Esophagus (tissue), 2 donors: ENCODE data around the gene ZMAT3. TPM values are rescaled to one million over a fixed set of nuclear protein-coding genes. Genes with fewer than 3 reads are reported as not detected.
"Not testable (repeated sequence)": the region's sequence is repeated elsewhere in the genome, so short reads cannot be mapped to it uniquely, and the experiment has no call there.

Source experiments
- H3K27ac ChIP-seq, 2 donors: one replicate each; pipeline ENCODE4 v1.5.1; 2013; ENCODE audit warnings: low read depth in 2 of 2, mild to moderate bottlenecking in 2 of 2, inconsistent platforms in 1 of 2, low read length in 1 of 2, moderate library complexity in 1 of 2
- H3K27me3 ChIP-seq, 2 donors: one replicate each; pipeline ENCODE4 v1.6.1; 2013; ENCODE audit warnings: low read length in 2 of 2, control low read depth in 1 of 2, mild to moderate bottlenecking in 1 of 2; ENCODE audit not compliant: insufficient read depth in 2 of 2, control insufficient read depth in 1 of 2
- H3K36me3 ChIP-seq, 2 donors: one replicate each; pipeline ENCODE4 v1.6.1; 2013; ENCODE audit warnings: low read length in 1 of 2; ENCODE audit not compliant: control insufficient read depth in 2 of 2, insufficient read depth in 2 of 2
- H3K4me1 ChIP-seq, 2 donors: one replicate each; pipeline ENCODE4 v1.6.1; 2013; ENCODE audit warnings: low read length in 1 of 2; ENCODE audit not compliant: control insufficient read depth in 2 of 2, insufficient read depth in 2 of 2
- H3K4me3 ChIP-seq, 2 donors: one replicate each; pipeline ENCODE4 v1.5.1; 2013; ENCODE audit warnings: low read length in 2 of 2, mild to moderate bottlenecking in 2 of 2, low read depth in 1 of 2, moderate library complexity in 1 of 2
- H3K9me3 ChIP-seq, 2 donors: one replicate each; pipeline ENCODE4 v1.6.1; 2013; ENCODE audit warnings: mild to moderate bottlenecking in 2 of 2, low read depth in 1 of 2, low read length in 1 of 2, moderate library complexity in 1 of 2; ENCODE audit not compliant: control insufficient read depth in 2 of 2, insufficient read depth in 1 of 2
- WGBS, 2 donors: extraction: QIAGEN DNeasy Blood & Tissue Kit; methylation state at CpG; one replicate each; pipeline ENCODE4 v1.1.7; 2013; 5-methylcytosine and 5-hydroxymethylcytosine counted together
- polyA plus RNA-seq, 2 donors: library from polyadenylated mRNA; stranded (reverse); fragments of 200-250 nt; gene quantifications; one replicate each; pipeline ENCODE4 v1.2.3, GENCODE V29; 2013
- donor health status: healthy with polysubstance abuse.
- donor health status: Bipolar disorder and iron deficiency.

The ZMAT3 gene
- polyA plus RNA-seq, 2 donors = 1.1 to 1.7 TPM

DNA sequence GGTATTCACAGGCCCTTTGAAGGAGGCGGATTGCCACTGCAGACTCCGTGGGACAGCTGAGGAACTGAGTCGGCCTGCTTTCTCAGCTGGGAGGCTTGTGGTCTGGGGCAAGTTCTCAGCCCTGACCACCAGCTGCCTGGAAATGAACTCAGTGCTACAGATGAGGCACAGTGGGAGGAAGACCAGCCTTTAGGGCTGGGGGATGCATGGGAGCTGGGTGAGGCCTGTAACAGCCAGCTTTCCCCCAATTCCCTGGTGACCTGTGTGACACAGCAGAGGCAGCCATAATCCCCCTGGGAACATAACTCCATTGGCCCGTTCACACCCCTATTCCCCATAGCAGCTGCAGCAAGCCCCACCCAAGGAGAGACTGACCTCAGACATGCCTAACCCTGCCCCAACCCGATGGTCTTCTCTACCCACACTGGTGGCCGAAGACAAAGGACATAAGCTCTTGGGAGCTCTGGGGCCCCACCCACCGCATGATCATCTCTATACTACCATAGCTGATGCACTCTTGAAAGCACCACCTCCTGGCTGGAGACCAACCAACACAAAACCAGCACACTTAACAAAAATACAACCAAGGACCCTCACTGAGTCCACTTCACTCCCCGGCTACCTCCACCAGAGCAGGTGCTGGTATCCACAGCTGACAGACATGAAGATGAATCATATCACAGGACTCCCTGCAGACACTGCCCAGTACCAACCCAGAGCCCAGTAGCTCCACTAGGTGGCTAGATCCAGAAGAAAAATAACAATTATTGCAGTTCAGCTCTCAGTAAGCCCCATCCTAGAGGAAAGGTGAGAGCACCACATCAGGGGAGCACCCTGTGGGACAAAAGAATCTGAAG, 24.9 kb downstream of the ZMAT3 start:
- H3K27ac ChIP-seq = no peak overlapping the region
- H3K4me3 ChIP-seq = no peak overlapping the region
- no peaks in the 10 kb centered on the region for H3K4me1 ChIP-seq
- no peaks in the 10 kb centered on the region for H3K36me3 ChIP-seq
- 86 to 90% methylated on average over 8 of the region's 8 CpGs for WGBS, 2 donors
- no peaks in the 10 kb centered on the region for H3K27me3 ChIP-seq
- H3K9me3 ChIP-seq = no peaks in the 10 kb centered on the region

DNA sequence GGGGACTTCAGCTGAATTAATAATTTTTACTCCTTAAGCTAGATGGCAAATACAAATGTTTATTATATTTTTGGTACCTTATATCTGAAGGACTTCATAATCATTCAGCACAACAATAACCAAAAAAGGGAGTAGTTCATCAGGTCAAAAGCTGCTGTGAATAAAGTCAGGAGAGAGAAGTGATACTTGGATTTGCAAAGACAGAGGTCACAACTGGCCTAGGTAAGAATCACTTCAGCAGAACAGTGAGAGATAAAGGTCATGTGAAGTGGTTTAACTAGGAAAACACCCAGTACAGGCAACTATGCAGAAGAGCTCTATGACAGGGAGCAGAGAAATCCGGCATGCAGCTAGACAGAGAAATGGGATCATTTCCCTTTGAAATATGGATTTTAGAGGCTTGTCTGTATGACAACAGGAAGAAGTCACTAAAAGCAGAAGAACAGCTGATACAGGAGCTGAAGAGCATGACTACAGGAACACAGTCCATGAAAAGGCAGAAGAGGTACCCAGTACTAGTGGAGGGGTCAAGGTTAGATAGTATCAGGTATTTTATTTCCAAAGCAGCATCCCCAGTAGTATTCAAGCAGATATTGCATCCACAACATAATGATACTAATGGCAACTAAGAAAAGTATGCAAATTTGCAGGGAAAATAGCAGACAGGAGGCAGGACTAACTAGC, 25.7 kb downstream of the ZMAT3 start:
- no peaks in the 10 kb centered on the region for H3K4me1 ChIP-seq
- H3K36me3 ChIP-seq = no peaks in the 10 kb centered on the region
- WGBS, 2 donors = 78 to 81% methylated on average over 1 of the region's 1 CpG
- no peak overlapping the region for H3K27ac ChIP-seq
- no peaks in the 10 kb centered on the region for H3K27me3 ChIP-seq
- no peaks in the 10 kb centered on the region for H3K9me3 ChIP-seq
- H3K4me3 ChIP-seq = no peak overlapping the region

DNA sequence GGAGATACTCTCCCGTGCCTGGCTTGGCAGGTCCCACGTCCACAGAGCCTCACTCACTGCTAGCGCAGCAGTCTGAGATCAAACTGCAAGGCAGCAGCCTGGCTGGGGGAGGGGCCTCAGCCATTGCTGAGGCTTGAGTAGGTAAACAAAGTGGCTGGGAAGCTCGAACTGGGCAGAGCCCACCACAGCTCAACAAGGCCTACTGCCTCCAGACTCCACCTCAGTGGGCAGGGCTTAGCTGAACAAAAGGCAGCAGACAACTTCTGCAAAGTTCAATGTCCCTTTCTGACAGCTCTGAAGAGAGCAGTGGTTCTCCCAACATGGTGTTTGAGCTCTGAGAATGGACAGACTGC, 32.7 kb downstream of the ZMAT3 start:
- not testable (repeated sequence) for H3K4me3 ChIP-seq, H3K36me3 ChIP-seq, H3K9me3 ChIP-seq, H3K4me1 ChIP-seq, H3K27ac ChIP-seq, H3K27me3 ChIP-seq
- 72 to 74% methylated on average over 4 of the region's 4 CpGs for WGBS, 2 donors

DNA sequence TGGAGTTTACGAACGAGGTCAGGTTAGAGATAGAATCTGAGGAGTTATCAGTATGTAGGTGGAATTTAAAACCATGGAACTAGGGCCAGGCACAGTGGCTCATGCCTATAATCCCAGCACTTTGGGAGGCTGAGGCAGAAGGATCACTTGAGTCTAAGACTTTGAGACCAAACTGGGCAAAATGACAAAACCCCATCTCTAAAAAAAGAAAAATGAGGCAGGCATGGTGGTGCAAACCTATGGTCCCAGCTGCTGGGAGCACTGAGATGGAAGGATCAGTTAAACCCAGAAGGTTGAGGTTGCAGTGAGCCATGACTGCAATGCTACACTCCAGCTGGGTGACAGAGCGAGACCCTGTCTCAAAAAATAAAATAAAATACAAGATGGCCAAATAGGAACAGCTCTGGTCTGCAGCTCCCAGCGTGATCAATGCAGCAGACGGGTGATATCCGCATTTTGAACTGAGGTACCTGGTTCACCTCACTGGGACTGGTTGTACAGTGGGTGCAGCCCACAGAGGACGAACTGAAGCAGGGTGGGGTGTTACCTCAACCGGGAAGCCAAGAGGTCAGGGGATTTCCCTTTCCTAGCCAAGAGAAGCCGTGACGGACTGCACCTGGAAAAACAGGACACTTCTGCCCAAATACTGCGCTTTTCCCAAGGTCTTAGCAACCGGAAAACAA, 33.3 kb downstream of the ZMAT3 start:
- no peaks in the 10 kb centered on the region for H3K9me3 ChIP-seq
- H3K36me3 ChIP-seq = no peaks in the 10 kb centered on the region
- WGBS, 2 donors = 88 to 89% methylated on average over 12 of the region's 12 CpGs
- peaks cover 0 to 8% of the 10 kb centered on the region in 2 donors for H3K4me1 ChIP-seq
- H3K4me3 ChIP-seq = no peak overlapping the region
- H3K27ac ChIP-seq = no peak overlapping the region
- H3K27me3 ChIP-seq = no peaks in the 10 kb centered on the region

DNA sequence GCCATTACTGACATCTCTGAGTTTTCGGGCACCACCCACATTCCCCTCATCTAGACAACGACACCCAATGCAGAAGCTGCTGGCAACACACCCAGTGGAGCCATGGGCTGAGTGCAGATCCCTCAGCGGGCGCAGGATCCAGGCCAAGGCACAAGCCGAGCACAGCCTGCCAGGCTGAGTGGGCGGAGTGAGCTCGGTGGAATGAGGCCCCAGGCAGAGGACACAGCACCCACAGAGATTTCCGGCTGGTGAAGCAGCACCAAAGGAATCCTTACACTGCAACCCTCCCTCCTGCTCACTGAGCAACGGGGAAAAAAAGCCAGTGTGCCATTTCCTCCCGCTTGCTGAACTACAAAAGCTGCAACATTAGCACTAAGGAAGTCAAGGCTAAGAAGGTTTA, 34.3 kb downstream of the ZMAT3 start:
- Histone ChIP-seq H3K27ac (peak overlapping the region; percentile 14 to 33), H3K27me3 (no peaks in the 10 kb centered on the region), H3K4me1 (peaks cover 0 to 8% of the 10 kb centered on the region in 2 donors), H3K9me3 (no peaks in the 10 kb centered on the region), H3K36me3 (no peaks in the 10 kb centered on the region), H3K4me3 (no peak overlapping the region)
- 35 to 52% methylated on average over 10 of the region's 10 CpGs for WGBS, 2 donors

DNA sequence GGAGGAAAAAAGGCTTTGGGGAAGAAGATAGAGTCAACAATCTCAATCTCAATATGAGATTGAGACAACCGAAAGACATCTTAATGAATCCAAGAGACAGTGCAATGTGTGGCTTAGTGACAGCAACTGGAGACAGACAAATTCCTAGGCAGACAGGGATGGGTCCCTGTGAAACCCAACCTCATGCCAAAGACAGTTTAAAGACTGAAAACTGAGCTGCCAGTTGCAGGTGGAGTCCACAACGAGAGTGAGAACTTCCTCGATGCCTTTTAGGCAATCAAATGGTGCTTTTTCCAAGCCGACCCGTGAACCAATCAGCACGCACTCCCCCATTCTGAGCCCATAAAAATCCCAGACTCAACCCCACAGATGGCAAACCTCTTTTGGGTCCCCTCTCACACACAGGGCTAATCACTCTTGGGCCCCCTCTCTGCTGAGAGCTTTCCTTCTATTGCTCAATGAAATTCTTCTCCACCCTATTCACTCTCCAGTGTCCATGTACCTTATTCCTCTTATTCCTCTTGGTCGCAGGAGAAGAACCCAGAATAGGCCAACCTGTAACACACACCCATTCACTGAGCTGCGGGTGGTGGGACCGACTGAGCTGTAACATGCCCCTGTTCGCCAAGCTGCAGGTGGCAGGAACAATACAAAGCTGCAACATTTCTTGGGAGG, 34.8 kb downstream of the ZMAT3 start:
- H3K9me3 ChIP-seq = no peaks in the 10 kb centered on the region
- WGBS, 2 donors = 73 to 84% methylated on average over 10 of the region's 10 CpGs
- H3K27ac ChIP-seq = peak overlapping the region in 1 of 2 donors; percentile 33
- no peaks in the 10 kb centered on the region for H3K36me3 ChIP-seq
- no peaks in the 10 kb centered on the region for H3K27me3 ChIP-seq
- H3K4me1 ChIP-seq = peaks cover 0 to 8% of the 10 kb centered on the region in 2 donors
- H3K4me3 ChIP-seq = no peak overlapping the region

DNA sequence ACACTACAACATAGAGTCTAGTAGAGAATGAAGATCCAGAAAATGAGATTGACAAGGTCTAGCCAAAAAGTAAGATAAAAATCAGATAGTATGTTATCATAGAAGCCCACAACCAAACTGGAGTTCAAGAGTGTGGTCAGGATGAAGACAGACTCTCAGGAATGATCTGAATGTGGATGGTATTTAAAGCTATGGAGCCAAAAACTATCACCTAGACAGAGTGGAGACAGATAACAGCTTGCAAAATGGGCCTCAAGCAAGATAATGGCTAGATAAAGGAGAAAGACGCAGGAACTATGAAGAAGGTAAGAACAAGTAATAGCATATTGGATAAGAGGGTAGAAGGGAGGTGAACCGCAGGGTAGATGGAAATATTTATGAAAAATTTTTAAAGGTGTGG, 35.4 kb downstream of the ZMAT3 start:
- H3K4me3 ChIP-seq = no peak overlapping the region
- WGBS, 2 donors = 97 to 100% methylated on average over 2 of the region's 2 CpGs

DNA sequence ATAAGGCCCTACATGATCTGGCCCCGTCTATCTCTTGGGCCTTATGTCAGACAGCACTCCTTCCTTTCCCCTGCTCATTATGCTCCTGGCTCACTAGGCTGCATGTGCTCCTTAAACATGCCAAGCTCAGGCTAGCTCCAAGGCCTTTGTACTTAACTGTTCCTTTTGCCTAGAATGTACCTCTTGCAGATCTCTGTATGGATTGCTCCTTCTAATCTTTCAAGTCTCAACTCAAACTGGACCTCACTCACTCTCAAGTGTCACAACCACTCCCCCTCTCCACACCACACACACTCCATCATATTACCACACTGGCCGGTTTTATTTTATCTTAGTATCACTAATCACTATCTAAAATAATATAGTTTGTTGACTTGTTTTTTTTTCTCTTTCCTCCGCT, 36.4 kb downstream of the ZMAT3 start:
- Histone ChIP-seq H3K9me3 (no peaks in the 10 kb centered on the region), H3K27ac (no peak overlapping the region), H3K36me3 (no peaks in the 10 kb centered on the region), H3K27me3 (no peaks in the 10 kb centered on the region), H3K4me1 (peaks cover 0 to 8% of the 10 kb centered on the region in 2 donors), H3K4me3 (no peak overlapping the region)
- WGBS, 2 donors = 79 to 89% methylated on average over 3 of the region's 3 CpGs

More for the DNA sequence above, 35.4 kb downstream of the ZMAT3 start:
- Histone ChIP-seq H3K4me1 (peaks cover 0 to 8% of the 10 kb centered on the region in 2 donors), H3K9me3 (no peaks in the 10 kb centered on the region), H3K27ac (no peak overlapping the region), H3K27me3 (no peaks in the 10 kb centered on the region), H3K36me3 (no peaks in the 10 kb centered on the region)

DNA sequence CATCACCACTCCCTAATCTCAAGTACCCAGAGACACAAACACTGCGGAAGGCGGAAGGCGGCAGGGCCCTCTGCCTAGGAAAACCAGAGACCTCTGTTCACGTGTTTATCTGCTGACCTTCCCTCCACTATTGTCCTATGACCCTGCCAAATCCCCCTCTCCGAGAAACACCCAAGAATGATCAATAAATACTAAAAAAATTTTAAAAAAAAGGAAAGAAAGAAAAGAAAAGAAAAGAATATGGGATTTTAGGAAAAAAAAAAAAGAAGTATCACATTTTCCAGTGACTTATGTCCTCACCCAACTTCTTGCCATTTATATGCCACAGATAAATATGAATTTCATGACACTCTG, 38.3 kb downstream of the ZMAT3 start:
- not testable (repeated sequence) for H3K4me1 ChIP-seq, H3K9me3 ChIP-seq, H3K4me3 ChIP-seq, H3K27me3 ChIP-seq, H3K27ac ChIP-seq, H3K36me3 ChIP-seq
- 61 to 91% methylated on average over 5 of the region's 5 CpGs for WGBS, 2 donors
